ENCODE measurements around the gene CCDC89. TPM values are rescaled to one million over a fixed set of nuclear protein-coding genes. Genes with fewer than 3 reads are reported as not detected.
"Not testable (repeated sequence)": the region's sequence is repeated elsewhere in the genome, so short reads cannot be mapped to it uniquely, and the experiment has no call there.

The CCDC89 gene
- total RNA-seq, 2 experiments from 2014 or later, result 0.52 to 0.60 TPM

GRCh38 chr11:85680897-85681296 lies 5.1 kb downstream of the CCDC89 start:
- peaks cover 20% of the 10 kb centered on the region for H3K27me3 Mint-ChIP-seq
- no peak for DNase-seq
- CTCF ChIA-PET, result interaction anchor here (0.8 to 2.1 kb wide), 7 partner anchors 9 to 174 kb away, joined by 3 to 8 read pairs (median 4); partner anchors contain the start of genes CCDC83 and CREBZF

DNA sequence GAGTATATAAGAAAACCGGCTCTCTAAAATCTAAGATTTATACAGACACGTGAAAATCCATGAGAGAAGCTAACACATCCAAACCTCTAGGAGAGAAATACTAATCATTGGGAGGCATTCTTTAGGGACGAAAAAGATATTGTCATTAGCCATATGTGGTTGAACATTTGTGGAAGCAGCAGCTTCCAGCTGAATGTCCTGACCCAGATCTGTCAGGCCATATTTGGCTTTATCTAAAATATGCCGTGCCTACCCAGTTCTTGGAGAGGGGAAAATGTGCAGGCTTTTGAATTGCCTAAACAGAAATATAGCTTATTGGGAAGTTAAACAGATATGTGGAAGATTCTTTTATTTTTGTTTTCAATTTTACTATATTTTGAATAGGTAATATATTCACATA lies 6.4 kb downstream of the CCDC89 start:
- POLR2A ChIA-PET, result no interaction called here
- Mint-ChIP-seq H3K9me3 (no peaks in the 10 kb centered on the region), H3K27ac (no peak overlapping the region)

More at GRCh38 chr11:85680897-85681296, 5.1 kb downstream of the CCDC89 start:
- no peak overlapping the region for H3K27ac Mint-ChIP-seq
- no peaks in the 10 kb centered on the region for H3K36me3 Mint-ChIP-seq (ENCODE audit: low read depth)
- H3K4me3 Mint-ChIP-seq, result no peak overlapping the region
- peaks cover 16% of the 10 kb centered on the region for H3K4me1 Mint-ChIP-seq
- H3K9me3 Mint-ChIP-seq, result no peaks in the 10 kb centered on the region
- POLR2A ChIA-PET, result no interaction called here

GRCh38 chr11:85673393-85673792 lies 12.6 kb downstream of the CCDC89 start:
- H3K9me3 Mint-ChIP-seq, result peaks cover 8% of the 10 kb centered on the region
- H3K4me3 Mint-ChIP-seq, result no peak overlapping the region
- POLR2A ChIA-PET, result no interaction called here
- CTCF ChIA-PET, result interaction anchor here (1.6 kb wide), 1 partner anchor 10 kb away, joined by 4 read pairs; no protein-coding TSS in a partner anchor
- H3K27me3 Mint-ChIP-seq, result peaks cover 6% of the 10 kb centered on the region
- H3K27ac Mint-ChIP-seq, result no peak overlapping the region
- peaks cover 3% of the 10 kb centered on the region for H3K36me3 Mint-ChIP-seq (ENCODE audit: low read depth)
- peaks cover 8% of the 10 kb centered on the region for H3K4me1 Mint-ChIP-seq
- no peak for DNase-seq

More for the DNA sequence above, 6.4 kb downstream of the CCDC89 start:
- Mint-ChIP-seq H3K36me3 (ENCODE audit: low read depth) (no peaks in the 10 kb centered on the region), H3K27me3 (peaks cover 22% of the 10 kb centered on the region), H3K4me1 (peaks cover 16% of the 10 kb centered on the region), H3K4me3 (no peak overlapping the region)
- DNase-seq, result no peak
- CTCF ChIA-PET, result interaction anchor here (0.7 to 2.1 kb wide), 8 partner anchors 10 to 175 kb away, joined by 3 to 8 read pairs (median 4); partner anchors contain the start of genes CCDC83 and TMEM126A

GRCh38 chr11:85672105-85672902 lies 13.7 kb downstream of the CCDC89 start:
- ChIA-PET CTCF (no interaction called here), POLR2A (no interaction called here)
- peaks cover 8% of the 10 kb centered on the region for H3K4me1 Mint-ChIP-seq
- DNase-seq, result no peak
- H3K27ac Mint-ChIP-seq, result no peak overlapping the region
- peaks cover 3% of the 10 kb centered on the region for H3K36me3 Mint-ChIP-seq (ENCODE audit: low read depth)
- peaks cover 8% of the 10 kb centered on the region for H3K9me3 Mint-ChIP-seq
- no peak overlapping the region for H3K4me3 Mint-ChIP-seq
- peaks cover 2% of the 10 kb centered on the region for H3K27me3 Mint-ChIP-seq

GRCh38 chr11:85670949-85671663 lies 14.9 kb downstream of the CCDC89 start:
- POLR2A ChIA-PET, result not testable (repeated sequence)

GRCh38 chr11:85668157-85668556 lies 17.8 kb downstream of the CCDC89 start:
- Mint-ChIP-seq H3K27me3 (no peaks in the 10 kb centered on the region), H3K4me3 (no peak overlapping the region), H3K4me1 (peaks cover 12% of the 10 kb centered on the region), H3K36me3 (ENCODE audit: low read depth) (peaks cover 14% of the 10 kb centered on the region), H3K27ac (no peak overlapping the region), H3K9me3 (peaks cover 2% of the 10 kb centered on the region)
- DNase-seq, result no peak
- CTCF ChIA-PET, result interaction anchor here (0.6 to 2.4 kb wide), 4 partner anchors 10 to 187 kb away, joined by 3 to 8 read pairs (median 3); partner anchors contain the start of genes CCDC83 and TMEM126A
- POLR2A ChIA-PET, result no interaction called here

More at GRCh38 chr11:85670949-85671663, 14.9 kb downstream of the CCDC89 start:
- not testable (repeated sequence) for H3K27ac Mint-ChIP-seq; H3K4me1 Mint-ChIP-seq; H3K27me3 Mint-ChIP-seq; H3K9me3 Mint-ChIP-seq; DNase-seq; H3K36me3 Mint-ChIP-seq (ENCODE audit: low read depth); H3K4me3 Mint-ChIP-seq
- CTCF ChIA-PET, result interaction anchor here (0.7 to 1.1 kb wide), 2 partner anchors 14 to 150 kb away, joined by 3 read pairs; no protein-coding TSS in a partner anchor

DNA sequence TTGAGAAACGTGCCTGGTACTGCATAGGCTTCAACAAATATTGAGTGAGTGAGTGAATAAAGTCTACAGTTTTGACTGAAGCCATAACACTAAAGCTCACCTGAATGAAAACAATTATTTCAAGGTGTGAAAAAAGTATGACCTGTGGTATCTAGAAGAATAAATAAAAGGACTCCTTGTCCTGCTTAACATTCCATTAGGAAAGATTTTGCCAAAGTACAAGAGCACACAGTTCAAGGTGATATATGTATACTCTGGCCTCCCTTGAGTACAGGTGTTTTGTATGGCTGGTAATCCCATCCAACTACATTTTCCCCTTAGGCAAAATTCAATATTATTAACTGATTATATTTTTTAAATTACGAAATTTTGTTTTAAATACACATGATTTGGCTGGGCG lies 19.3 kb downstream of the CCDC89 start:
- Mint-ChIP-seq H3K4me1 (peaks cover 15% of the 10 kb centered on the region), H3K4me3 (no peak overlapping the region), H3K36me3 (ENCODE audit: low read depth) (peaks cover 21% of the 10 kb centered on the region), H3K27ac (no peak overlapping the region), H3K9me3 (peaks cover 2% of the 10 kb centered on the region), H3K27me3 (no peaks in the 10 kb centered on the region)
- ChIA-PET CTCF (no interaction called here), POLR2A (no interaction called here)
- DNase-seq, result no peak

DNA sequence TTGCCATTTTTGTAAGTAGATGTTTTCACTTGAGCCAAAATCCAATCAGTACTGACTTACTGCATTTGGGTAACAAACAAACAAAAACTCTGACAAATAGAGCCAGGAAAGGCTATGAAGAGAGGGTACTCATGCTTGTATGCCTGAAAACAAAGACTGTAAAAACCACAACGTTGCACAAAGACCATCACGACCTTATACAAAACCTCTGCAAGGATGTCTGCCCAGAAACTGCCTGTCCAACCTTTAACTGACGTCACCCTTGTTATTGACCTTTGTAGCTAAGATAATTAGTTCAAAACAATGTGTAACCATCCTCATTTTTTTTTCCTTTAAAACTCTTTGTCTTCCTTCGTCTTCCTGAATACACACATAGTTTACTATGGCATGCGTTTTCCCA lies 20.3 kb downstream of the CCDC89 start:
- Mint-ChIP-seq H3K36me3 (ENCODE audit: low read depth) (peaks cover 30% of the 10 kb centered on the region), H3K4me1 (peaks cover 24% of the 10 kb centered on the region), H3K4me3 (peak overlapping the region; percentile 100), H3K9me3 (no peaks in the 10 kb centered on the region), H3K27me3 (no peaks in the 10 kb centered on the region), H3K27ac (peak overlapping the region; percentile 100)
- CTCF ChIA-PET, result no interaction called here
- POLR2A ChIA-PET, result interaction anchor here (0.9 kb wide), 1 partner anchor 149 kb away, joined by 3 read pairs; no protein-coding TSS in a partner anchor
- no peak for DNase-seq

DNA sequence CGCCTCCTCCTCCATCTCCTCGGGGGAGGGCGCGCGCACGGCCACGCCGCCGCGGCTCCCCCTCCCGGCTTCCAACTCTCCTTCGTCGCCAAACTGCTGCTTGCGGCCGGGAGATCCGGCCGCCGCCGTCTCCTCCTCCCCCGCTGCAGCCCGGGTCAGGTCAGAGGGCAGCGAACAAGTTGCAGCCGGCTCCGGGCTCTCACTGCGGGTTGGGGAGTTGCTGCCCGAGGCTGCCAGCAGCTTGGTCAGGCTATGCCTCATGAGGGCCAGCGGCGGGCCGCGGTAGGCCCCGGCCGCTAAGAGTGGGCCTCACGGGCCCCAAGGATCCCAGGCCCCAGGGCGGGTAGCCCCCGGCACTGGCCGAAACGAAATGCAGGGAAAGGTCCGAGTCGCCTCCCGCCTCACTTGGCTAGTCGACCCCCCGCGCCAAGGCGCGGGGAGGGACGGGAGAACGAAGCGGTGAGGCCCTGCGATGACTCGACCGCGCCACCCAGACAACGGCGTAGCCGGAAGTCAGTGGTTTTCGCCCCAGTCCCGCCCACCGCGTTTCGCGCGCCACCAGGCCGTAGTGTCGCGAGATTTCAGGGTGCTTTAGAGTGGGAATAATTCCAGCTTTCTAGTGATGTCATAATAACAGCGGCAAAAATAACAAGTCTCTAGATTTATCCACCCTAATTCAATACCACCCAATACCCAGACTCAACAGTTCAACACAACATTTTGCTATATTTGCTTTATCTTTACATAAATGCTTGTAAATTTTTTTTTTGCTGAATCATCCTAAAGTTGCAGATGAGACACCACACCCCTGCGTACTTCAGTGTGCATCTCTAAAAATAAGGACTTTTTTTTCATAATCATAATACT lies 21.1 kb downstream of the CCDC89 start, which contains the start of gene CREBZF:
CREBZF (minus strand) TSS at position 515 of the 867 bp plus-strand sequence; CDS start at position 261, 254 bp downstream.
- Mint-ChIP-seq H3K27ac (peak within 1 kb of the TSS; percentile 100), H3K4me1 (peaks cover 33% of the 10 kb centered on the region), H3K27me3 (no peaks in the 10 kb centered on the region), H3K4me3 (peak within 1 kb of the TSS; percentile 100), H3K9me3 (no peaks in the 10 kb centered on the region), H3K36me3 (ENCODE audit: low read depth) (peaks cover 39% of the 10 kb centered on the region)
- ChIA-PET POLR2A (interaction anchor here (0.7 to 0.9 kb wide), 2 partner anchors 25 to 149 kb away, joined by 3 to 4 read pairs; no protein-coding TSS in a partner anchor), CTCF (interaction anchor here (0.5 to 2.8 kb wide), 7 partner anchors 11 to 636 kb away, joined by 3 to 16 read pairs (median 4); partner anchors contain the start of gene TMEM126A)
- peak; percentile 94 for DNase-seq

- Mint-ChIP-seq H3K4me1 (peaks cover 40% of the 10 kb centered on the region), H3K27ac (peak overlapping the region; percentile 100), H3K9me3 (no peaks in the 10 kb centered on the region), H3K4me3 (peak overlapping the region; percentile 100), H3K27me3 (no peaks in the 10 kb centered on the region), H3K36me3 (ENCODE audit: low read depth) (peaks cover 45% of the 10 kb centered on the region)
- peak; percentile 92 for DNase-seq
- ChIA-PET CTCF (interaction anchor here (0.6 to 2.8 kb wide), 8 partner anchors 15 to 191 kb away, joined by 3 to 16 read pairs (median 3); partner anchors contain the start of gene TMEM126A), POLR2A (interaction anchor here (0.6 kb wide), 1 partner anchor 207 kb away, joined by 9 read pairs; no protein-coding TSS in a partner anchor)
Observed at GRCh38 chr11:85663753-85664614, 22.0 kb downstream of the CCDC89 start.

DNA sequence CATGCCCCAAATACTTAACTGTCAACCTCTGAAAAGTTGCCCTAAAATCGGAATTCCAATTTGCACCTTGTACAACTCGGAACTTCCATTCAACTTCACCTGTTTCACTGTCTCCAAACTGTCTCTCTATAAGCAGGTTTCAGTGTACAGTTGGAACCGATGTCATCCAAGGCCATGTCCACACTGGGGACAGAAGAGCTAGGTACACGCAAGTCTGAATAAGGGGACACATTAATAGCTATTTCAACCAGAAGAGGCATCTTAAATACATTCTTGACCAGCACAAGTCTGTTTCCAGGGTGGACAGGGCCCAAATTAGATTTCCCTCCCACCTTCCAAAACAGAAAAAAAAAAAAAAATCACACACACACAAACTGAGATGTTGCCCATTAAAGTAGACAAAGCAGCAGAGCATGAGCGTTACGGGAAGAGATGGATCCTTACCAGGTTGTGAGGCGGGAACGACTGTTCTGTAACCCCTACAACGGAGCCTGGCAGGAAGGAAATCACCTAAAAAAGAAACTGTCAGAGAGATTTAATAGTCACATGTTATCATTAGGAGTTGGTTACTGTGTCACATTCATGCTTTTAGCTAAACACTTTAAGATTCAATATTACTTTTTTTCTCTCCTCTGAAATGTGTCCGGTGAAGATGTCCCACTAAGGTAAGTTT lies 22.8 kb downstream of the CCDC89 start:
- Mint-ChIP-seq H3K4me3 (peak overlapping the region; percentile 100), H3K27ac (peak overlapping the region; percentile 100), H3K36me3 (ENCODE audit: low read depth) (peaks cover 49% of the 10 kb centered on the region), H3K9me3 (no peaks in the 10 kb centered on the region), H3K27me3 (no peaks in the 10 kb centered on the region), H3K4me1 (peaks cover 46% of the 10 kb centered on the region)
- ChIA-PET CTCF (interaction anchor here (0.6 to 2.8 kb wide), 4 partner anchors 15 to 191 kb away, joined by 3 to 16 read pairs (median 4); partner anchors contain the start of gene TMEM126A), POLR2A (interaction anchor here (0.6 kb wide), 1 partner anchor 208 kb away, joined by 9 read pairs; no protein-coding TSS in a partner anchor)
- DNase-seq, result no peak
